NCI-H526 (cell line): Measurements from ENCODE around the gene HOXA11.
A peak's percentile ranks its signal among the peaks of the same experiment; 100 is the strongest.

Source experiments
- DNase-seq, 2 experiments: peaks; one replicate each; lab custom pipeline; 2025; lab: John Stamatoyannopoulos, UW

HOXA11 gene

DNA sequence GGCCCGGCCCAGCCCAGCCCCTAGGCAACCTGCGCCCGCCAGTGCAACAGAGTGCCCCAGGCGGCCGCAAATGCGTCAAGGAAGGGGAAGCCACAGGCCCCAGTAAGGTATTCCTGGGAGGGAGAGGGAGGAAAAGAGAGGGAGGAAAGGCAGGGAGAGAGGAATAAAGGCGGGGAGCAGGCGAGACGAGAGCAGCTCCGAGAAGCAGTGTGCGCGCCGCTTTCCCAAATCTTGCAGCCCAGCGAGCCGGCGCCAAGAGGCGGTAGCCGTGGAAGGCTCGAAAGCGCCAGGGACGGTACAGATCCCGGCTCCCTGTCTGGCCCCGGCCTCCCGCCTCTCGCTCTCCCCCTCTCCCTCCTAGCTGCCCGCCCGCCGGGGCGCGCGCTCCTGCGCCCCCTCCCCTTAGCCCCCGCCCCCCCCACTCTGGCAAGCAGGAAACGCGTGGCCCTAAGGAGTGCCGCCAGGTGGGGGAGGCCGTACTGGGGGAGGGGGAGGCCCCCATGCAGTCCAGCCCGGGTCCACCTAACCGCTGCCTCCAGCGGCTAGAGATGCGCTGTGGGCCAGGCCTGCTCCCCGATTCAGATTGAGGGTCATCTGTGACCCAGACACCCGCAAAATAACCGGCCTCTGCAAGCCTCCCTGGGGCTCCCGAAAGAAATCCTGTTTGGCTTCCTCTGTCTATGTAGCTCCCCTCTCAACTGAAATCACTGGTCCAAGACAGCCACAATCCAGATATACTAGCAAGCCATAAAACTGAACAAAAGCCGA, 15.2 kb downstream of the HOXA11 start:
- DNase-seq = peak; percentile 90 to 94

DNA sequence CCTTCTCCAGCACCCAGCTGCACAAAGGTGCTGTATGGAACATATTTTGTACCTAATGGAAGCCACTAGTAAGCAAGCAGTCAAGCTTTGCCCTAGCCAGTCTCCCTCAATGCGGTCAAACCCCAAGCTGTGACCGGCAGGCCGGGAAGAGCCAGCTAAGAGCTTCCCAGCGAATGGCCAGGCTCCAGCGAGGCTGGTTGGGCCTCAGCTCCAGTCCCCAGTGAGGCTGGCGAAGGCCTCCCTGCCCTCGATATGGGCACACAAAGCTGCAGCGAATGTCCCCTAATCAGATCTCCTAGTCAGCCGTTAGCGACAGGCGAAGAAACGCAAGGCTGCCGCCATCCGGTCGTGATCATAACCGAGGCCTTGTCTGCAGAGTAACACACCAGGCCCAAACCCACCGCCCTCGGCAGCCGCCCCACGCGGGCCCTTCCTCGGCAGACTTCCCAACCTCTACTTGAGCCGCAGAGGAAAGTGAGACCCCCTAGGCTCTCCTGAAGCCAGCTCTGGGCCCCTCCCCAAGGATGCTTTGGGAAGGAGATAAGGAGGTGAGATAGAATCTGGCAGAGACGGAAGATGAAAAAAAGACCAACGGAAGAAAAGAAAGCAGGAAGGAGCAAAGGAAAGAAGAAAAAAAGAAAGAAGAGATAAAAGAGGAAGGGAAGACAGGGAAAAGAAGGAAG, 16.6 kb downstream of the HOXA11 start:
- peak in 1 of 2 experiments; percentile 89 for DNase-seq

DNA sequence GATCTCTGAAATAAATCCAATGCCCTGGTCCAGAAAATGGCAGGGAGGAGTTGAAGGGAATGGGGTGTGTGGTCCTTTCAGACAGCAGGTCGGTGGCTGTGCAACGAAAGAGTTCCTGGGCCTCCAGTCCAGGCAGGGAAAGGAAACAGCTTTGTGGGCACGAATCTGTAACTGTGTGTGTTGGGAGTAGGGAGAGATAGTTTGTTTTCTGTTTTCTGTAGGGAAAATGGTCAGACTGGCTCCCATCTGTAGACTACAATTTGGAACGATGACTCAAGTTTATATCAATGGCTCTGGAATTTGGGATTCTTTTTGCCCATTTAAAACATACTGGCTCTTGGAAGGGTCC, 17.1 kb downstream of the HOXA11 start:
- peak in 1 of 2 experiments; percentile 57 for DNase-seq

DNA sequence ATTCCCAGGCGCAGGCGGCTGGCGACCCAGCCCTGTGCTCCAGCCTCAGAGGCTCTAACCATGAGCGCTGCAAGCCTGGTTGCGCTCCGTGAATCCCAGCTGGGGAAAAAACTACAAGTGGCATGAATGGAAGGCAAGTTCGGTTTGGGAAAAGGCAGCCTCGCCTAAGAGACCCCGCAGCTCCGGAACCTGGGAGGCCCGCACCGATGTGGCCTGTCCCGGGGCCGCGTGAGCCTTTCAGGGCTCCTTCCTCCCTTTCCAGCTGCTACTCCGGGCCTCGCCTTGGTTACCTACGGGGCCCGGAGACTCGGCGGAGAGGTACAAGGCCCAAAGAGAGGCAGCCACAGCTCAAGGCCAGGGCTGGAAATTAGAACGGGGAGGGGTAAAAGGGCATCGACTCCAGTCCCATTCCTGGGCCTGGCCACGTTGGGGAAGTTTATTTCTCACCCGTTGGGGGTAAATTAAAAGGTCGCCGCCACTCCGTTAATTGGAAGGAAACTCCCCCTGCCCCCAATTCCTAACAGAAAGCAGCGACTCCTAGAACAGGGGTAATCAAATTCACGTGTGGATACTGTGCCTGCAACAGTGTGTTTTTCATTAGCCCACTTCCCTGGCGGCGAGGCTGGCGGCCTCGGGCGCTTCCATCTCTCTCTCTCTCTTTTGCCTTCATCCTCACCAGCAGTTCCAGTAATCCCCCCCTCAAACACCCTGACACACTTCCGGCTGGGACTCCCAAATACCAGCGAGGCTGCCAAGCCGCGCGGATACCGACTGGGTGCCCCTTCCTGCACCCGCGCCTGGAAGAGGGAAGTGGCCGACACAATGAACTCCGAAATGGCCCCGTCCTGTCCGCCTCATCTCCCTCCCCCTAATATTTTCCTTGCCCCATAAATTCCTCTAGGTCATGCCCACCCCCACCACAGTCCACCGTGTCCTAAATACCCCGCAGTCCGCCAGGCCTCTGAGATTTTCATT, 18.2 kb downstream of the HOXA11 start:
- peak in 1 of 2 experiments; percentile 66 for DNase-seq

DNA sequence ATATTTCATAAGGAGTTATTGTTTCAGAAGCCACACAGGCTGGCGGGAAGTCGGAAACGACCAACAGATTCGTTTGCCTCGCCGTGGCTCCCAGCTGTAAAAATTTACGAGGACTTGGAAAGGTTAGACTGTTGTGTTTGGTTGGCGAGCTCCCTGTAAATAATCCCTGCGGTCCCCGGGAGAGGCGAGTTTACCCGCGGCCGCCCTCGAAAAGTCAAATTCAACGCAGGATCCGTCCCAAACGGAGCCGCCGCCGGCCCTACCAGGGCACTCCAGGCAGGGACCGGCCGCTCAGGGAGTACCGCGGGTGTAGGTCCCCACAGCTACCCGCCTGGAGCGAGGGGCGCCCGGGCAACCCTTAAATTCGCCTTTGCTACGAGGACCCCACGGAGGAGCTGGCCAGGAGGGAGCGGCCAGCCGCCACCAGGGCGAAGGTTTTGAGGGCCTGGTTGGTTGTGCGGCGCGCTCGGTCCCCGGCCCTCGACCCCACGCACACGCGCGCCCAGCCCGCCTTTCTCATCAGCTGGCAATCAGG, 19.0 kb downstream of the HOXA11 start:
- DNase-seq = peak in 1 of 2 experiments; percentile 87

DNA sequence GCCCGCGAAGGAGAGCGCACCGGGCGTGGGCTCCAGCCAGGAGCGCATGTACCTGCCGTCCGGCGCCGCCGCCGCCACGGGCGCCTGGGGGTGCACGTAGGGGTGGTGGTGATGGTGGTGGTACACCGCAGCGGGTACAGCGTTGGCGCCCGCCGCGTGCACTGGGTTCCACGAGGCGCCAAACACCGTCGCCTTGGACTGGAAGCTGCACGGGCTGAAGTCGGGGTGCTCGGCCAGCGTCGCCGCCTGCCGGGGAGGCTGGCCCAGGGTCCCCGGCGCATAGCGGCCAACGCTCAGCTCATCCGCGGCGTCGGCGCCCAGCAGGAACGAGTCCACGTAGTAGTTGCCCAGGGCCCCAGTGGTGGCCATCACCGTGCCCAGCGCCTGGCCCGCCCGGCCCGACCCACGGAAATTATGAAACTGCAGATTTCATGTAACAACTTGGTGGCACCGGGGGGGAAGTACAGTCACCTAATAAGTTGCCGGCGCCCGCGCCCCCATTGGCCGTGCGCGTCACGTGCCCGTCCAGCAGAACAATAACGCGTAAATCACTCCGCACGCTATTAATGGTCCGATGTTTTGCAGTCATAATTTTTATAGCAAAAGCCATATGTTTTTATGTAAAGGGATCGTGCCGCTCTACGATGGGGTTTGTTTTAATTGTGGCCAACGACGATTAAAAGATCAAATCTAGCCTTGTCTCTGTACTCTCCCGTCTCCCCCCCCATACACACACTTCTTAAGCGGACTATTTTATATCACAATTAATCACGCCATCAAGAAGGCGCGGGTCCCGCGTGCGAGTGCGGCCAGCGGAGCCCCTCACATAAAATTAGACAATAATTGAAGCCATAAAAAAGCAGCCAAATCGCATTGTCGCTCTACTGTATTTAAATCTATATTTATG, 19.7 kb downstream of the HOXA11 start, which contains the start of gene HOXA9:
TSS of gene HOXA9 (minus strand) at position 449 of the 907 bp plus-strand sequence. CDS start at position 369, 80 bp downstream.
- DNase-seq = peak in 1 of 2 experiments; percentile 93

DNA sequence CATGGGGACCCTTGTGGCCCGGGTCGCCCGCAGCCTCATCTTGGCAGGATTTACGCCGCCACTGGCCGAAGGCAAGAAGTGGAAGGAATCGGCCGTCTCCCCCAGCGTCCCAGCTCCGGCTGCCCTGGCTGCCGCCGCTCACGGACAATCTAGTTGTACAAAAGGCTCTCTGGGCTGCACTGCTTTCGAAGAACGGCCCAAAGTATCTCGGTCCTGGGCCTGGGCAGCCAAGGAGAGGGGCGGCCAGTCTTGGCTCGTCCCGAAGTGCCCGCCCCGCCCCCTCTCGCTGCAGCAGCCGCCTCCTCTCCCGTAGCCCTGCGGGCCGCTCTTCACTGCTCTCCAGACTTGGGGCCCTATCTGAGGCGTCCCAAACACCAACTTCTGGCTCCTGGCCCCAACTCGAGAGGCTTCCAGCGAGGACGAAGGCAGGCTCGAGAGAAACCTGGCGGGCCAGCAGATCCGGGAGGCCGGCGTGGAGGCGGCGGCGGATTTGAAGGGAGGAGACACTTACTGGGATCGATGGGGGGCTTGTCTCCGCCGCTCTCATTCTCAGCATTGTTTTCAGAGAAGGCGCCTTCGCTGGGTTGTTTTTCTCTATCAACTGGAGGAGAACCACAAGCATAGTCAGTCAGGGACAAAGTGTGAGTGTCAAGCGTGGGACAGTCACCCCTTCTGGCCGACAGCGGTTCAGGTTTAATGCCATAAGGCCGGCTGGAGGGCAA, 20.5 kb downstream of the HOXA11 start:
- peak in 1 of 2 experiments; percentile 77 for DNase-seq

DNA sequence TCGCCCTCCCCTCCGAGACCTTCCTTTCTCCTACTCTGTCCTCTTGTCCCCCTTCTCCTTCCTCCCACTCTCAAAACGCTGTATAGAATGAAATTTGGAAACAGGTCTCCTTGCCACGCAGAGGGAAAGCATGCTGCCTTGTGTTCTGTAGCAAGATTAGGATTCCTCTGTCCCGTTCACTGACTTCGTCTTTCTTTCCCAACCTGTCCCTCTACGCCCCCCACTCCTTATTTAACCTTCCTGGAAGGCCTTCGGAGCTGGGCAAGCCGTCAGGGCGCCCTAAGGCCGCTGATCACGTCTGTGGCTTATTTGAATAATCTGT, 21.0 kb downstream of the HOXA11 start:
- no peak for DNase-seq

DNA sequence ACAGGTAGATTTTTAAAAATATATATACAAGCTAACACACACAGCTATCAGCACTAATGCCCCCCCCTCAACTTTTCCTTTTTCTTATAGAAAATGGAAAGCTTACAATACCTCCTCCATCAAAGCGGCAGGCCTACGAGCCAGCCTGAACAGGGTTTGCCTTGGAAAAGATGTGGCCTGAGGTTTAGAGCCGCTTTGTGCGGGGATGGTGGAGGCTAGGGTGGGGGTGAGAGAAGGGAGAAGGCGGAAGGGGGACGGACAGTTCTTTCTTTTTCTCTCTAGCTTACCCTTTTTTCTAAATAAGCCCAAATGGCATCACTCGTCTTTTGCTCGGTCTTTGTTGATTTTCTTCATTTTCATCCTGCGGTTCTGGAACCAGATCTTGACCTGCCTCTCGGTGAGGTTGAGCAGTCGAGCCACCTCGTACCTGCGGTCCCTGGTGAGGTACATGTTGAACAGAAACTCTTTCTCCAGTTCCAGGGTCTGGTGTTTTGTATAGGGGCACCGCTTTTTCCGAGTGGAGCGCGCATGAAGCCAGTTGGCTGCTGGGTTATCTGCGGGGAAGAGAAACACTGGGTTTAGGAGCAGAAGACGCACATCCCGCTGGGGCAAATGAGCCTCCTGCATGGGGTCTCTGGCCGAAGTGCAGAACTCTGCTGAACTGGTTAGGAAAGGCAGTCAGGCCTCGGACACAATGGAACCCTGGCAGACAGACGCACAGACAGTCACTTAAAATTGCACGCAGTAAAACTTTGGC, 21.6 kb downstream of the HOXA11 start:
- peak in 1 of 2 experiments; percentile 63 for DNase-seq

DNA sequence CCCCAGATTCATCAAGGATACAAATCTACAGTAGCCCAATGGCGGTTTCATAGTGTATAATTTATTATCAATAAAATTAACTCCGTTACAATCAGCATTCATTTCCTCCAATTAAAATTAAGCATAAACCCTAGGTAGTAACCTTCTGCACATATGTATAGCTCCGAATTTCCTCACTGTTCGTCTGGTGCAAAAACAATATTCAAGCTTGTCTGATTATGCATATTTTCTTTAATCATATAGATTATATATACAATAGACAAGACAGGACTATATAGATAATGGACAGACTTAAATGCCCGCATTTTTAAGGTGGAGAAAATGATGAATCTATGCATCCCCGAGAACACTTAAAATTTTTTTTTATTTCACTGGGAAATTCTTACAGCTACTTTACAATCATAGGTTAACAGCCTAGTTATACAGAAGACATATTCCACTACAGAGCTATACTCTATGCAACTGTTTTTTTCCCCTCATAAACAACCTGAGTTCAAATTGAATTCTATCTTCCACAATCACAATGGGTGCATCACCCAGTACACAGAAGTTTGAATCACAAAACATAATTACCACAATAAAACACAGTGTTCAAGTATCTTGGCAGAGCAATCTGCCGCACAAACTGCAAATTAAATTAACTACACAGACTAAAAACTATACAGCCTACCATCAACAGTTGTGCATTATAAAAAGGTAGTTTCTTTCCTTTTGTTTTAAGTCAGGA, 22.3 kb downstream of the HOXA11 start:
- DNase-seq = peak in 1 of 2 experiments; percentile 43

DNA sequence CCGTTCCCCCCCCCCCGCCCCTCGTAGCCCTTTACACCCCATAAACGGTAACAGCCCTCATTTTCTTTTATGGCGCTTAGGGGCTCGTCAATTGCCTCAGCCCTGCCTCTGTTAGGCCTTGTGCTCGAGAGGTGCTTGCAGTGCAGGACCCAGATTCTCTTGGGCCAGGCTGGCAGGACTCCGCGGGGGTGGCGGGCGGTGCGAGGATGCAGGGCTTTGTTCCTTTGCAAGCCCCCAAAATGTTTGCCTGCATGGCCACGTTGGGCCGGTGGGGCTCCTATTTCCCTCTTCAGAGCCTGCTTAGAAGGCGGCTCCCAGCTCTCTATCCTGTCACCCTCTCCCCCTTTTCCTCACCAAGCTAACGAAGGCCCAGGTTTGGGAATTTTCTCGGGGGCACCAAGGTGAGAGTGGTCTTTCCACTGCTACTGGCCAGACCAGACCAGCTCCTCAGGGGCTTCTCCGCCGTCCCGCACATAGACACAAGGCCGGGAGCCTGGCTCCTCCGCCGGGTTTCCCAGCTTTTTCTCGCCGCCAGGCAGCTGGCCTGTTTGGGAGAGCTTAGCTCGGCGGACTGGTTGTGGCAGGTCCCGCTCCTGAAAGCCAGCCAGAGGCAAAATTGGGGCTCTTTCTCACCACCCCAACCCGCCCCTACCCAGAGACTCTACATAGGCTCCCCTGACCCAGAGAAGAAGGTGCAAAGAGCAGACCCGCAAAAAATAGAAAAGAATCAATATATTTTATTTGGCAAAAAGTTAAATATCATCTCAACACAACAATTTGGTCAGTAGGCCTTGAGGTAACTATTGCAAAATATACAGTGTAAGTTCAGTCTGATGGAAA, 23.1 kb downstream of the HOXA11 start:
- DNase-seq = peak in 1 of 2 experiments; percentile 74

DNA sequence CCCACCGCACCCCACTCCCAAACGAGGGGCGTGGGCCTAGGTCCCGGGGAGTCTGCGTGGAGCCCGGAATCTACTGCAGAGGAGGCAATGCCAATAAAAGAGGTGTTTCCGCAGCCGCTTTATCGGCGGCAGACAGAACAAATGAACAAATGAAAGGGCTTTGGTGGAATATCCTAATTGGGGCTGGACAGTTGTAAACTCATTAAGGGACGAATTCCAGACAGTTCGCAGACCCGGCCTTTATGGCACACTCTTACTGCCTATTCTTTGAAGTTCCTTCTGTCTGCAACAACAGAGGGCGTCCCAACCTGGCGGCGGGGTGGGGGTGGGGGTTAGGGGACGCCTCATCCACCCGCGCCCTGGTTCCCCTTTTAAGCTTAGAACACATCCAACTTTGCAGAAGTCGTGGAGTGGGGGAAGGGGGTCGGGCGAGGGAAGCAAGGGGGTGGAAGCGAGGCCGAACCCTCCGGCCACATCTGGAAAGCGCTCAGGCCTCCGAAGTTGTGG, 23.8 kb downstream of the HOXA11 start:
- peak in 1 of 2 experiments; percentile 85 for DNase-seq

DNA sequence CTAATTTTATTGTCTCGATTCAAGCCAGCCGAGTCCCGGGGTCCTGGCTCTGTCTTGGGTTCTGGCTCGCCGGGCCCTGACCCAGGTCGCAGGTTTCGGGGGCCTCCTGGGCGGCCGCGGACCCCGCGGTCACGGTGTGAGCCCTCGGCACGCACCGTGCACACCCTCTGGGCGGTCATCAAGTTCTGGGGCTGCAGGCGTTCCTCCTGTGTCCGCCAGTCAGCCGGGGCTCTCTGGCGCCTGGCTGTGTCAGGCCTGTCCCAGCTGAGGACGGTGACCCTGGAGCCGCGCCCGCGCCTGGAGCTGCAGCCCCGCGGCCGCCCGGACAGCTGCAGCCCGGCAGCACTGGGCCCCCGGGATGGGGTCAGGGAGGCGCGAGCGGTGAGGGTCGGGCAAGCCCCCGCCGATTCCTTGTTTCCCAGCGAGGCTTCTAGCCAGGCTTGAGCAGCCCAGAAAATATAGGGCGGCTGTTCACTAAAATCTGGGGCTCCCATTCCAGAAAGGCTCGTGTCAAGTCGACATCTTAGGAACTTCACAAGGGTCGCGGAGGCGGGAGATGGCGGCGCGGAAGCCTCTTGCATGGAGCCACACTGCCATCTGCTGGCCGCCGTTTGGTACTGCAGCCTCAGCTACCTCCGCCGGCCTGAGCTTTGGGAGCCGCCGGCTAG, 24.4 kb downstream of the HOXA11 start:
- DNase-seq = peak in 1 of 2 experiments; percentile 94

DNA sequence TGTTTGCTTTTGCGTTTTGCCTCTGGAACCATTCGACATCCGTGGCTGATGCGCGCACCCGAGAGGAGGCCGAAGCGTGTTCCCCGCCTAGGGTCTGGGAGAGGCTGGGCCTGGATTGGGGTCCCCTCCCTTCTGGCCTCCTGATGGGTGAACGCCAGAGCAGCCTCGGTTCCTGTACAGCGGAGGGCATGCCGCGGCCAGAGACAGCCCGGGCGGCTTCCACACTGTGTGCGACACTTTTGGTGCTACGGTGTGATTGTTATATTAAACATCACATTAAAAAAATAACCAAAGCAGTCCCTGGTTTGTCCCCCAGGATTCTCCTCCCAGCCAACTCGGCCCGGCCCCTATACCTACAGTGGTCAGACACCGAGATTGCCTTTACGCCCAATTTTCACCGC, 24.9 kb downstream of the HOXA11 start:
- peak in 1 of 2 experiments; percentile 72 for DNase-seq

DNA sequence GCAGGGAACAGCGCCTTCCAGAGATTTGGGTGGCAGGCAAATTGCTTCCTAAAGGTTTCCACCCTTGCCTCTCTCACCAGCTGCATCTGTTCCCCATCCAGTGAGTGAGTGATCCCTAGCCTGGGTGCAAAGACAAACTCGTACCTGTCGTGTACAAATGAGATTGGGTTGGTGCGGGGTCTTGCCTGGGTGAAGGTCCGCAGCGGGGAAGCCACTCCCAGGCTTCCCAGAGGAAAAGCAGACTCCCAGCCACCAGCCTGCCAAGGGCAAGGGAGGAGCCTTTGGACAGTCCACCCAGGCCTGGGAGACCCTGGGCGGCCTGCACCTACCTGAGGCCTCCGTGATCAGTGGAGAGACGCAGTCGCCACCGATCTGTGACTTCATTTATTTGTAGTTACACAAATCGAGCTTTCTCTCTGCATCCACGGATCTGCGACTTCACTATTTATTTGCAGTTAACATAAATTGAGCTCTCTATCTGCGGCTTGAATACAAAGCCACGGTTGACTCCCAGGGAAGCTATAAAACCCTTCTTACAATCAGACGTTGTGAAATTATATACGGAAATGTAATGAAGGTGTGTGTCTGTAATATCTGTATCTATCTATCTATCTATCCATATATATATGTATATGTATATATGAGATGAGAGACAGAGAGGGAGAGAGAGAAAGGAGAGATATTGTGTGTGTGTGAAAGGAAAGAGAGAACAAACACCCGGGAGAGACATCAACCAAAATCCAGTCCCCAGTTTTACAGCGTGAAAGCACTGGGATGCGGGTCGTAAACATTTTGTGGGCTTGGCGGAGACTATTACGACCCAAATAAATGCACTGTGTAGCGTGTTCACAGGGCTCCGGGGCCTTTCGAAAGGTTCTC, 25.5 kb downstream of the HOXA11 start:
- peak; percentile 88 to 89 for DNase-seq
